Erythroblast (primary cell): Measurements from ENCODE around the gene CSH1.

Experiments used
- GATA1 ChIP-seq: IDR thresholded peaks from 2 replicates; pipeline ENCODE4 v1.6.1; 2011; ENCODE audit warnings: low read depth, mild to moderate bottlenecking, control low read depth, low read length, moderate library complexity
- POLR2A ChIP-seq: IDR thresholded peaks from 2 replicates; pipeline ENCODE4 v1.6.1; 2011; ENCODE audit warnings: mild to moderate bottlenecking, low read length

- TF ChIP-seq POLR2A (no peak), GATA1 (no peak)
Observed at GRCh38 chr17:63939884-63940283, 43.5 kb upstream of the CSH1 start.
